Stimulated activated CD8-positive, alpha-beta memory T cell treated with anti-CD3 and anti-CD28 coated beads, Interleukin-15, amount 100 ng/mL, for 48 hours (primary cell): ENCODE data around the gene PIN4.
"Not testable (repeated sequence)": the region's sequence is repeated elsewhere in the genome, so short reads cannot be mapped to it uniquely, and the experiment has no call there.

Experiments
- DNase-seq, 2 donors: peaks; one replicate each; pipeline ENCODE4 v3.0.0-alpha.2; 2020; ENCODE audit warnings: low read depth in 2 of 2

The PIN4 gene

GRCh38 chrX:72181178-72182125 is at the start of gene PIN4:
PIN4 (plus strand) TSS chrX:72181757; CDS start chrX:72181786, 29 bp downstream.
- peak; percentile 75 to 79 for DNase-seq

- DNase-seq = no peak
These were observed 49.1 kb upstream of the PIN4 start for GRCh38 chrX:72132456-72132855.

DNA sequence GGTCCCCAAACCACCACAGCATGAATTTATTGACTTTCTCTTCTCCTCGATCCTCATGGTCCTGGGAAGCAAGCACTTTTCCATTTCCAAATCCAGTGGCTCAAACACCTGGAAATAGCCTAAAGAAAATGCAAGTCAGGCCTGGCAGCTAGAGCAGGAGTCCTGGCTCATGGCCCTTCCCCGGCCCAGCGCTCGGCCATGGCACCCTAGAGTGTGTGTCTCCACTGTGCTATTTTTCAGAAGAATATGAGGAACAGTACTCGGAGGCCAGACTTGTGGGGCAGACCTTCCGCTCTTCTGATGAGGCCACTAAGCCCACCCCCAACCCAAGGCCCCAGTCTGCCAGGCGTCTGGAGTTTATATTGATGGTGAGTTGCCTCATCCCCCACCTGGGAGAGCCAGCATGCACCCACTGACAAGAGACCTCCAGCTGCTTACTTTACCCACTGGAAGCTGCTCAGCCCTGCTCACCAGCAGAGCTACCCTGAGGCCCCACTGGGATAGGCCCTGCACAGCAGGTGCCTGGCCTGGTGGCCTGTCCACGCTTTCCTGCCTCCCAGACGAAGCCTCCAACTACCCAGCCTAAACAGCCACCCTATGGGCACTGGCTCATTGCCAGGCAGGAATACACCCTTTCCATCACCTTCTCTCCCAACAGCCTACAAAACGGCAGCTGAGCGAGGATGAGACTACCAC is 47.6 kb upstream of the PIN4 start:
- DNase-seq = no peak

GRCh38 chrX:72137846-72138495 is 43.6 kb upstream of the PIN4 start:
- DNase-seq = no peak

DNA sequence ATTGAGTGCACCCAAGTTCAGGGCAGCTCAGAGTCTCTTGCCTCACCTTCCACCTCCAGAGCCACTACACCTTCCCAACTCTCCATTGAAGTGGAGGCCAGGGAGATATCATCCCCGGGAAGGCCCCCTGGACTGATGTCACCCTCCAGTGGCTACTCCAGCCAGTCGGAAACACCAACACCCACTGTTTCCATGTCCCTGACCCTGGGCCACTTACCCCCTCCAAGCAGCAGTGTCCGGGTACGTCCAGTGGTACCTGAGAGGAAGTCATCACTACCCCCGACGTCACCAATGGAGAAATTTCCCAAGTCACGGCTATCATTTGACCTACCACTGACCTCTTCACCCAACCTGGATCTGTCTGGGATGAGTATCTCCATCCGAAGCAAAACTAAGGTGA is 42.0 kb upstream of the PIN4 start:
- no peak for DNase-seq

DNA sequence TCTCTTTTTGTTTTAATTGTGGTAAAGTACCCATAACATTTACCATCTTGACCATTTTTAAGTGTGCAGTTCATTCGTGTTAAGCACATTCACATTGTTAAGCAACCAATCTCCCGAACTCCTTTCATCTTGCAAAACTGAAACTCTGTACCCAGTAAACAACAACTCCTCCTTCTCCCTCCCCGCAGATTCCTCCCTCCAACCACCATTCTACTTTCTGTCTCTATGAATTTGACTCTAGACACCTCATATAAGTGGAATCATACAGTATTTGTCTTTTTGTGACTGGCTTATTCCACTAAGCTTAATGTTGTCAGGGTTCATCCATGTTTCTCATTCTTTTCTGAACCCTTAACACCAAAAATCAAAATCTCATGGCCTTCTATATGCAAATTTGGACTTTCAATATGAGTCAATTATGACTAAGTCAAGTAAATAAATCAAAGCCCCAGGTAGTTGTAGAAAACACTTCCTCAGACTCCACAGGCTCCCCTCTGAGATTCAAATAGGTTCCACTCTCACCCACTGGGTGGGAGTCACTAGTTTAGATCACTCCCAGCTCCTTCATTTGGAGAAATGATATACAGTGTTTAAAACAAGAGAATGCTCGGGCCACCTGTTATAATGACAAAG is 40.1 kb upstream of the PIN4 start:
- no peak for DNase-seq

- DNase-seq = no peak
These were observed 39.3 kb upstream of the PIN4 start for GRCh38 chrX:72142094-72142793.

DNA sequence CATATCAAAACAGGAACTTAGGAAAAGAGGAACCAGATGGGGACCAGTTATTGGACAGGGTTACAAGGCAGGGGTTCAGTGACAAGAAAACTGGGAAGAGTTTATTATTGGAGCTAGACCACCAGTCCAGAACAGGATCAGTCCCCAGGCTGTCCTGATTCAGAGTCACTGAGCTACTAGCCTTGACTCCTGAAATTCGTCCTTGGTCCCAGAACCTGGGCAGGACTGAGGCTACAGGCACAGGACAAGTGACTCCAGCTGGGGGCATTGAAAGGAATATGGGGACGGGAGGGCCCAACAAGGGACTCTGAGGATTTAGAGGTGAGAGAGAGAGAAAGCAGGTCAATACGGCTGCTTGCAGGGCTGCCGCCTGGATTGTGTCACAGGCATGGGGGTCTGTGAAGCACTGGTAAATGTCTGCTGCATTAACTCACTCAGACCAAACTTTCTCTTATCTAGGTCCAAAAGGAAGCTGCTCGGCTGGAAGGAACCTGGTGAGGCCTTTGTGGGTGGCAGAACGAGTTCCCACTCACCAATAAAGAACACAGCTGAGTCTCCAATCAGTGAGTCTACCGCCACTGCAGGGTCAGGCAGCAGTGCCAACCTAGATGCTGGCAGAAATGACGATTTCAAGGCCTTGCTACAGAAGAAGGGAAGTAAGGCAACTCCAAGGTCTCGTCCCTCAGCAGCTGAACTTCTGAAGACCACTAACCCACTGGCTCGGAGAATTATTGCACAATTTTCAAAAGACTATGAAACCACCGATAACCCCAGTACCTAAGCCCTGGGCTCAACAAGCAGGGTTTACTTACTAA is 38.6 kb upstream of the PIN4 start:
- no peak for DNase-seq

DNA sequence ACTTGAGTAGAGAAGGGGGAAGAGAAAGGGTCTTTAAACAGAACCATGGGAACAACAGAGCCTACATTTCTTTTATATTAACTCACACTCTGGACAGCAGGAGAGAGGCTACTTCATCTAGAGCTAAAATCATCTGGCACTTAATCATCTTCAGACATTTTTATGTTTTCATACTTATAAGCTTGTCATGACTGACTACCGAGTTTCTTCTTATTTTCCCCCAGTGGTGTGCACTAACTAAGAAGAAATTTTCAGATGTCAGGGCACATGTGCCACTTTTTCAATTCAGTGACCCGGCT is 38.0 kb upstream of the PIN4 start:
- no peak for DNase-seq

GRCh38 chrX:72145181-72145580 is 36.4 kb upstream of the PIN4 start:
- DNase-seq = no peak

DNA sequence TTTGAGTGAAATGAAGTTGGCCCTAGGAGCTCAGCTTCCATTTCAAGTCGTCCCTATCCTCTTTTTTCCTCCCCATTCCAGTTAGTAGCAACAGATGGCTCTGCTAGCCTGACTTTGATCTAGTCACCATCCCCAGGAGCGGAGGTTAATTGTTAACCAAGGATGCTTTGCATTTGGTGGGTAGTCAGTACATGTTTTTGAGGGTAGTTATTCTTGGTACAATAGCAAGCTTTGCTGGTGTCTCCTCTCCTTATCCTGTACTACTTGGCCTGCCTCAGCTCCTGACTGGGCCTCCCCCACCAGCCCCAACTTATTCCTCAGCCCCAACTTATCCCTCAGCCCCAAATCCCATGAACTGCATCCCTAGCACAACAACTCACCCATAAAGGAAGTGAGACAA is 35.0 kb upstream of the PIN4 start:
- no peak for DNase-seq

DNA sequence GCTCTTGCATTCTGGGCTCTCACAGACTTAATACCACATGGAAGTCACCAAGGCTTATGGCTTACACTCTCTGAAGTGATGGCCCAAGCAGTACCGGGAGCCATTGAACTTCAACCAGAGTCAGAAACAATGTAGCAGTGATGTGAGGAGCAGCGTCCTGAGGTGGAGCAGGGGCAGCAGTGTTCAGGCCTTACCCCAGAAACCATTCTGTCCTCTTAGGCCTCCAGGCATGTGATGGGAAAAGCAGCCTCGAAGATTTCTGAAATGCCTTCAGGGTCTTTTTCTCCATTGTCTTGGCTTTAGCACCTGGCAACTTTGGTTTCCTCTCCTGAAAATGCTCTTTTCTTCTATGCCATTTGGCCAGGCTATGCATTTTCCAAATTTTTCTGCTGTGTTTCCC is 22.8 kb upstream of the PIN4 start:
- no peak for DNase-seq

DNA sequence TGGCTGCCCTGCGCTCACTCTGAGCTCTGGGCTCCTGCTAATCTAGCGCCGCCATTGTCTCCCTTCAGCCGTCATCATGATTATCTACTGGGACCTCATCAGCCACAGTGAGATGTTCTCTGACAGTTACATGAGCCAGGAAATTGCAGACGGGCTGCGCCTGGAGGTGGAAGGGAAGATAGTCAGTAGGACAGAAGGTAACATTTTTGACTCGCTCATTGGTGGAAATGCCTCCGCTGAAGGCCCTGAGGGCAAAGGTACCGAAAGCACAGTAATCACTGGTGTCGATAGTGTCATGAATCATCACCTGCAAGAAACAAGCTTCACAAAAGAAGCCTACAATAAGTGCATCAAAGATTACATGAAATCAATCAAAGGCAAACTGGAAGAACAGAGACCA is 21.8 kb upstream of the PIN4 start:
- DNase-seq = no peak

GRCh38 chrX:72165551-72165950 is 16.0 kb upstream of the PIN4 start:
- no peak for DNase-seq

DNA sequence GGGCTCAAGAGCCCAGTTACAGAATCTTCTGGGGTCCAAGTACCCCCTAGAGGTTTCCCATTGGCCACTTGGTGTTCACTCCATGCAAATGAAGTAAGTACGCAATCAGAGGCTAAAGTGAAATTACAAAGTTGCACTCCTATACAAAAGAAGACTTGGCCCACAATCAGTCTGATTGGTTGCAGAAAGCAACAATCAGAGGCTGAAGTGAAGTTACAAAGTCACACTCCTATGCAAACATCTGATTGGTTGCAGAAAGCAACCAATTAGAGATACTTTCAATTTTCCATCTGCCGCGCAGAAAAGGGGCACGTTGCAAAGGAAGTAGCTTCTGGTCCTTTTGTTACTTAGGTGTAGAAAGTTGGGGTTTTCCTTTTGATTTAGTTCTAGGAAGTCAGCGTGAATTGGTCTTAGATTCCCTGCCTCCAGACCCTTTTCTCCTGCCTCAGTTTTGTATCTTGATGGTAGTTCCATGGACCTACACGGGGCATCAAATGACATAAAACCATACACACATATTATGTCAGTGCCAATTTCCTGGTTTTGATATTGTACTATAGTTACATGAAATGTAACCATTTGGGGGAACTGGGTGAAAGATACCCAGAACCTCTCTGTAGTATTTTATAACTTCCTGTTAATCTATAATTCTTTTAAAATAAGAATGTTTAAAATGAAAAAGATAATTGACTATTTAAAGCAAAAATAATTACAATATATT is 12.4 kb upstream of the PIN4 start:
- DNase-seq = peak in 1 of 2 donors; percentile 3

- not testable (repeated sequence) for DNase-seq
These were observed 5.3 kb upstream of the PIN4 start for GRCh38 chrX:72176289-72176688.

DNA sequence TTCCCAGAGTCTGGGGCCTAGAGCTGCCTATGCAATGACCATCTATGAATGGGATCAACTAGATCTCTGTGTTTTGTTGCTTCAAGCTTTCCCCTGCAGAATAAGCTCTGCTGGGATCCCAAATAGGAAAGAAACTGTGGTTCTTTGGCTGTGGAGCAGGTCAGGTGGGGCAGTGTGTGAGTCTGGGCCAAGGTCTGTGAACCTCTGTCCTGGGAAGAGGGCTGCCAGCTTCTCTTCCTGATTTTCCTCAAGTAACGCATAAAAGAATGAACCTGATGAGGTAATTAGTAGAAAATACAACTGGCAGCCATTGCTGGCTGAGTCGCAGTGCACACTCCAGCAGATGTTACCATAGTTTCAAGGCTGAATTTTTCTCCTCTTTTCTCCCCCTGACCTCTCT is 4.6 kb upstream of the PIN4 start:
- DNase-seq = no peak

DNA sequence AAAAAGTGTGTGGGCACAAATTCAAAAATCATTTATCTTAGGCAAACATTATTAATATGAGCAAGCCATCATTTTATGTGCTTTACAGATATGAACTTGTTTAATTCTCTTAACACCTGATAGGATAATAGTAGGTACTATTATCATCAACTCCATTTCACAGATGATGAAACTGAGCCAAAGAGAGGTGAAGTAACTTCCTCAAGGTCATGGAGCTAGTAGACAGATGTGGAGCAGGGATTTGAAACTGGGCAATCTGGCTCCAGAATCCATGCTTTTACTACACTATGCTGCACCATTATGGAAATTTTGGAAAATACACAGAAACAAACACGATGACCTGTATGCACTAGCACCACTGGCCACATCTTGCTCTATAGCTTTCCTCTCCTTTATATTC is 1.0 kb upstream of the PIN4 start:
- DNase-seq = no peak

- no peak for DNase-seq
These were observed 1.4 kb downstream of the PIN4 start for GRCh38 chrX:72182924-72183323.
